OCI-LY7 (cell line): ENCODE data around the gene AKT3.

Experiments
- CTCF ChIP-seq: fragments of 200-600 bp; sonication (generic); conservative IDR thresholded peaks from 2 replicates; pipeline ENCODE4 v1.5.1; 2014; ENCODE audit warnings: mild to moderate bottlenecking, antibody characterized with exemption, low read length, moderate library complexity, mixed read lengths
- EZH2phosphoT487 ChIP-seq: fragments of 200-600 bp; sonication (generic); IDR thresholded peaks from 2 replicates; pipeline ENCODE4 v1.6.1; 2018; ENCODE audit warnings: low read depth, borderline replicate concordance, mild to moderate bottlenecking, mixed run types, antibody characterized with exemption, low read length, moderate library complexity, mixed read lengths

- TF ChIP-seq CTCF = no peak
- no peak for TF ChIP-seq EZH2phosphoT487
Observed at GRCh38 chr1:243628476-243628907, 221.6 kb downstream of the AKT3 start.
